ENCODE measurements around the gene MMD2.
A peak's percentile ranks its signal among the peaks of the same experiment; 100 is the strongest.
"Not testable (repeated sequence)": the region's sequence is repeated elsewhere in the genome, so short reads cannot be mapped to it uniquely, and the experiment has no call there.

The MMD2 gene

GRCh38 chr7:4958477-4959301, at the start of gene MMD2:
Gene MMD2 (minus strand): TSS chr7:4959187. CDS start chr7:4959017, 170 bp downstream.
- Histone ChIP-seq H3K4me1 (ENCODE audit: control insufficient read depth in 1 of 2, insufficient read depth in 2 of 2, low read length in 2 of 2) (peaks cover 0 to 8% of the 10 kb centered on the region in 2 donors), H3K27me3 (ENCODE audit: low read depth, low read length) (peaks cover 15% of the 10 kb centered on the region), H3K4me3 (ENCODE audit: low read depth in 1 of 2, low read length in 2 of 2) (peak within 1 kb of the TSS in 1 of 2 donors; percentile 49), H3K9me3 (ENCODE audit: control insufficient read depth in 1 of 2, low read length in 2 of 2) (no peaks in the 10 kb centered on the region), H3K36me3 (ENCODE audit: control insufficient read depth in 1 of 2, insufficient read depth in 2 of 2, low read length in 2 of 2) (no peaks in the 10 kb centered on the region), H3K27ac (ENCODE audit: low read length) (no peak within 1 kb of the TSS)

- H3K27me3 ChIP-seq (ENCODE audit: low read depth, low read length): no peaks in the 10 kb centered on the region
- no peak overlapping the region for H3K27ac ChIP-seq (ENCODE audit: low read length)
- peaks cover 0 to 9% of the 10 kb centered on the region in 2 donors for H3K36me3 ChIP-seq (ENCODE audit: control insufficient read depth in 1 of 2, insufficient read depth in 2 of 2, low read length in 2 of 2)
- no peaks in the 10 kb centered on the region for H3K4me1 ChIP-seq (ENCODE audit: control insufficient read depth in 1 of 2, insufficient read depth in 2 of 2, low read length in 2 of 2)
- no peaks in the 10 kb centered on the region for H3K9me3 ChIP-seq (ENCODE audit: control insufficient read depth in 1 of 2, low read length in 2 of 2)
- H3K4me3 ChIP-seq (ENCODE audit: low read depth in 1 of 2, low read length in 2 of 2): no peak overlapping the region
Observed at GRCh38 chr7:5005066-5005465, 46.1 kb upstream of the MMD2 start.

- H3K9me3 ChIP-seq (ENCODE audit: control insufficient read depth in 1 of 2, low read length in 2 of 2): no peaks in the 10 kb centered on the region
- H3K27ac ChIP-seq (ENCODE audit: low read length): no peak overlapping the region
- H3K27me3 ChIP-seq (ENCODE audit: low read depth, low read length): no peaks in the 10 kb centered on the region
- H3K4me3 ChIP-seq (ENCODE audit: low read depth in 1 of 2, low read length in 2 of 2): no peak overlapping the region
- H3K4me1 ChIP-seq (ENCODE audit: control insufficient read depth in 1 of 2, insufficient read depth in 2 of 2, low read length in 2 of 2): no peaks in the 10 kb centered on the region
- peaks cover 5 to 28% of the 10 kb centered on the region in 2 donors for H3K36me3 ChIP-seq (ENCODE audit: control insufficient read depth in 1 of 2, insufficient read depth in 2 of 2, low read length in 2 of 2)
Observed at GRCh38 chr7:5001911-5002310, 42.9 kb upstream of the MMD2 start.

- Histone ChIP-seq H3K4me1 (ENCODE audit: control insufficient read depth in 1 of 2, insufficient read depth in 2 of 2, low read length in 2 of 2) (no peaks in the 10 kb centered on the region), H3K4me3 (ENCODE audit: low read depth in 1 of 2, low read length in 2 of 2) (no peak overlapping the region), H3K27ac (ENCODE audit: low read length) (no peak overlapping the region), H3K36me3 (ENCODE audit: control insufficient read depth in 1 of 2, insufficient read depth in 2 of 2, low read length in 2 of 2) (peaks cover 8 to 37% of the 10 kb centered on the region in 2 donors), H3K27me3 (ENCODE audit: low read depth, low read length) (no peaks in the 10 kb centered on the region), H3K9me3 (ENCODE audit: control insufficient read depth in 1 of 2, low read length in 2 of 2) (no peaks in the 10 kb centered on the region)
Observed at GRCh38 chr7:5001003-5001402, 42.0 kb upstream of the MMD2 start.

GRCh38 chr7:4999369-4999950, 40.5 kb upstream of the MMD2 start:
- Histone ChIP-seq H3K4me3 (ENCODE audit: low read depth in 1 of 2, low read length in 2 of 2) (no peak overlapping the region), H3K36me3 (ENCODE audit: control insufficient read depth in 1 of 2, insufficient read depth in 2 of 2, low read length in 2 of 2) (peaks cover 14 to 51% of the 10 kb centered on the region in 2 donors), H3K9me3 (ENCODE audit: control insufficient read depth in 1 of 2, low read length in 2 of 2) (no peaks in the 10 kb centered on the region), H3K27ac (ENCODE audit: low read length) (no peak overlapping the region), H3K27me3 (ENCODE audit: low read depth, low read length) (no peaks in the 10 kb centered on the region), H3K4me1 (ENCODE audit: control insufficient read depth in 1 of 2, insufficient read depth in 2 of 2, low read length in 2 of 2) (no peaks in the 10 kb centered on the region)

GRCh38 chr7:4998910-4999309, 39.9 kb upstream of the MMD2 start:
- Histone ChIP-seq H3K36me3 (ENCODE audit: control insufficient read depth in 1 of 2, insufficient read depth in 2 of 2, low read length in 2 of 2) (peaks cover 14 to 56% of the 10 kb centered on the region in 2 donors), H3K4me3 (ENCODE audit: low read depth in 1 of 2, low read length in 2 of 2) (no peak overlapping the region), H3K27me3 (ENCODE audit: low read depth, low read length) (no peaks in the 10 kb centered on the region), H3K27ac (ENCODE audit: low read length) (no peak overlapping the region), H3K4me1 (ENCODE audit: control insufficient read depth in 1 of 2, insufficient read depth in 2 of 2, low read length in 2 of 2) (no peaks in the 10 kb centered on the region), H3K9me3 (ENCODE audit: control insufficient read depth in 1 of 2, low read length in 2 of 2) (no peaks in the 10 kb centered on the region)

- no peaks in the 10 kb centered on the region for H3K4me1 ChIP-seq (ENCODE audit: control insufficient read depth in 1 of 2, insufficient read depth in 2 of 2, low read length in 2 of 2)
- H3K36me3 ChIP-seq (ENCODE audit: control insufficient read depth in 1 of 2, insufficient read depth in 2 of 2, low read length in 2 of 2): peaks cover 14 to 63% of the 10 kb centered on the region in 2 donors
- H3K27ac ChIP-seq (ENCODE audit: low read length): no peak overlapping the region
- H3K27me3 ChIP-seq (ENCODE audit: low read depth, low read length): no peaks in the 10 kb centered on the region
- H3K4me3 ChIP-seq (ENCODE audit: low read depth in 1 of 2, low read length in 2 of 2): no peak overlapping the region
- H3K9me3 ChIP-seq (ENCODE audit: control insufficient read depth in 1 of 2, low read length in 2 of 2): no peaks in the 10 kb centered on the region
Observed at GRCh38 chr7:4998244-4998643, 39.3 kb upstream of the MMD2 start.

GRCh38 chr7:4996696-4997222, 37.8 kb upstream of the MMD2 start:
- peaks cover 20 to 66% of the 10 kb centered on the region in 2 donors for H3K36me3 ChIP-seq (ENCODE audit: control insufficient read depth in 1 of 2, insufficient read depth in 2 of 2, low read length in 2 of 2)
- no peaks in the 10 kb centered on the region for H3K9me3 ChIP-seq (ENCODE audit: control insufficient read depth in 1 of 2, low read length in 2 of 2)
- no peaks in the 10 kb centered on the region for H3K4me1 ChIP-seq (ENCODE audit: control insufficient read depth in 1 of 2, insufficient read depth in 2 of 2, low read length in 2 of 2)
- no peak overlapping the region for H3K4me3 ChIP-seq (ENCODE audit: low read depth in 1 of 2, low read length in 2 of 2)
- H3K27ac ChIP-seq (ENCODE audit: low read length): no peak overlapping the region
- H3K27me3 ChIP-seq (ENCODE audit: low read depth, low read length): no peaks in the 10 kb centered on the region

- Histone ChIP-seq H3K4me3 (ENCODE audit: low read depth in 1 of 2, low read length in 2 of 2) (no peak overlapping the region), H3K27ac (ENCODE audit: low read length) (no peak overlapping the region), H3K4me1 (ENCODE audit: control insufficient read depth in 1 of 2, insufficient read depth in 2 of 2, low read length in 2 of 2) (no peaks in the 10 kb centered on the region), H3K27me3 (ENCODE audit: low read depth, low read length) (no peaks in the 10 kb centered on the region), H3K9me3 (ENCODE audit: control insufficient read depth in 1 of 2, low read length in 2 of 2) (no peaks in the 10 kb centered on the region), H3K36me3 (ENCODE audit: control insufficient read depth in 1 of 2, insufficient read depth in 2 of 2, low read length in 2 of 2) (peaks cover 20 to 73% of the 10 kb centered on the region in 2 donors)
Observed at GRCh38 chr7:4995429-4995969, 36.5 kb upstream of the MMD2 start.

GRCh38 chr7:4993471-4993870, 34.5 kb upstream of the MMD2 start:
- Histone ChIP-seq H3K36me3 (ENCODE audit: control insufficient read depth in 1 of 2, insufficient read depth in 2 of 2, low read length in 2 of 2) (peaks cover 24 to 77% of the 10 kb centered on the region in 2 donors), H3K4me1 (ENCODE audit: control insufficient read depth in 1 of 2, insufficient read depth in 2 of 2, low read length in 2 of 2) (no peaks in the 10 kb centered on the region), H3K4me3 (ENCODE audit: low read depth in 1 of 2, low read length in 2 of 2) (no peak overlapping the region), H3K27ac (ENCODE audit: low read length) (no peak overlapping the region), H3K27me3 (ENCODE audit: low read depth, low read length) (no peaks in the 10 kb centered on the region), H3K9me3 (ENCODE audit: control insufficient read depth in 1 of 2, low read length in 2 of 2) (no peaks in the 10 kb centered on the region)

GRCh38 chr7:4982741-4983140, 23.8 kb upstream of the MMD2 start:
- not testable (repeated sequence) for H3K4me3 ChIP-seq (ENCODE audit: low read depth in 1 of 2, low read length in 2 of 2); H3K9me3 ChIP-seq (ENCODE audit: control insufficient read depth in 1 of 2, low read length in 2 of 2); H3K27me3 ChIP-seq (ENCODE audit: low read depth, low read length); H3K4me1 ChIP-seq (ENCODE audit: control insufficient read depth in 1 of 2, insufficient read depth in 2 of 2, low read length in 2 of 2); H3K27ac ChIP-seq (ENCODE audit: low read length)
- peaks cover 20 to 37% of the 10 kb centered on the region in 2 donors for H3K36me3 ChIP-seq (ENCODE audit: control insufficient read depth in 1 of 2, insufficient read depth in 2 of 2, low read length in 2 of 2)

Measured in muscle layer of duodenum (tissue), 2 donors.